Mesendoderm (in vitro differentiated cells): ENCODE data around the gene WDR75. TPM values are rescaled to one million over a fixed set of nuclear protein-coding genes. Genes with fewer than 3 reads are reported as not detected.

Source experiments
- DNase-seq: peaks from one replicate; pipeline ENCODE4 v3.0.0; 2013
- H2AK5ac ChIP-seq: 2 replicates; pipeline ENCODE4 v1.6.1; 2013; ENCODE audit warnings: low read length, inconsistent platforms
- H2BK120ac ChIP-seq: 2 replicates; pipeline ENCODE4 v1.6.1; 2013; ENCODE audit warnings: low read depth, mild to moderate bottlenecking, low read length, moderate library complexity, mixed read lengths
- H2BK15ac ChIP-seq: replicated peaks from 2 replicates; pipeline ENCODE4 v1.6.1; 2013; ENCODE audit warnings: low read depth, mild to moderate bottlenecking, moderate library complexity
- H2BK5ac ChIP-seq: 2 replicates; pipeline ENCODE4 v1.6.1; 2013; ENCODE audit warnings: low read length, inconsistent platforms
- H3K18ac ChIP-seq: 2 replicates; pipeline ENCODE4 v1.6.1; 2013; ENCODE audit warnings: mild to moderate bottlenecking, low read length, mixed read lengths
- H3K23ac ChIP-seq: one replicate; pipeline ENCODE4 v1.6.1; 2013; ENCODE audit warnings: low read length
- H3K27ac ChIP-seq: 2 replicates; pipeline ENCODE4 v1.5.1; 2013; ENCODE audit warnings: low read depth, mild to moderate bottlenecking, inconsistent platforms, low read length, moderate library complexity
- H3K27me3 ChIP-seq: 2 replicates; pipeline ENCODE4 v1.6.1; 2013; ENCODE audit warnings: low read length, control low read depth, mild to moderate bottlenecking, inconsistent platforms; ENCODE audit not compliant: insufficient read depth, poor library complexity
- H3K36me3 ChIP-seq: 2 replicates; pipeline ENCODE4 v1.6.1; 2013; ENCODE audit warnings: low read length, inconsistent platforms; ENCODE audit not compliant: control insufficient read depth, insufficient read depth
- H3K4ac ChIP-seq: one replicate; pipeline ENCODE4 v1.6.1; 2013; ENCODE audit warnings: low read depth, mild to moderate bottlenecking, low read length, moderate library complexity
- H3K4me1 ChIP-seq: 2 replicates; pipeline ENCODE4 v1.6.1; 2013; ENCODE audit warnings: low read depth, low read length, inconsistent platforms; ENCODE audit not compliant: control insufficient read depth
- H3K4me2 ChIP-seq: 2 replicates; pipeline ENCODE4 v1.6.1; 2013; ENCODE audit warnings: low read length
- H3K4me3 ChIP-seq: 2 replicates; pipeline ENCODE4 v1.5.1; 2013; ENCODE audit warnings: mild to moderate bottlenecking, low read length
- H3K56ac ChIP-seq: one replicate; pipeline ENCODE4 v1.6.1; 2013; ENCODE audit warnings: low read length
- H3K79me1 ChIP-seq: 2 replicates; pipeline ENCODE4 v1.6.1; 2013; ENCODE audit warnings: low read length, inconsistent platforms
- H3K79me2 ChIP-seq: 2 replicates; pipeline ENCODE4 v1.6.1; 2013; ENCODE audit warnings: mild to moderate bottlenecking, low read length; ENCODE audit not compliant: control insufficient read depth, insufficient read depth
- H3K9ac ChIP-seq: 2 replicates; pipeline ENCODE4 v1.6.1; 2013; ENCODE audit warnings: low read length, inconsistent platforms
- H4K5ac ChIP-seq: one replicate; pipeline ENCODE4 v1.6.1; 2013; ENCODE audit warnings: low read length
- H4K8ac ChIP-seq: one replicate; pipeline ENCODE4 v1.6.1; 2013; ENCODE audit warnings: low read depth, mild to moderate bottlenecking, control low read depth, low read length, moderate library complexity
- WGBS: extraction: QIAGEN DNeasy Blood & Tissue Kit; methylation state at CpG from one replicate; pipeline ENCODE4 v1.1.7; 2013; ENCODE audit warnings: low lambda C conversion rate, missing lambda C conversion rate; ENCODE audit not compliant: insufficient coverage; ENCODE audit errors: extremely low coverage; 5-methylcytosine and 5-hydroxymethylcytosine counted together
- polyA plus RNA-seq, 2 experiments: library from polyadenylated mRNA; stranded (reverse); fragments of 200-250 nt; gene quantifications; one replicate each; pipeline ENCODE4 v1.2.3, GENCODE V29; 2013

Gene WDR75
- polyA plus RNA-seq (2013, experiment 1 of 2): 87.9 TPM
- 85.0 TPM for polyA plus RNA-seq (2013, experiment 2 of 2)

GRCh38 chr2:189440947-189441708 is at the start of gene WDR75:
TSS of gene WDR75 (plus strand) at chr2:189441474. CDS start at chr2:189441493, 19 bp downstream.
- no peak within 1 kb of the TSS for H2AK5ac ChIP-seq
- H3K27ac ChIP-seq: peak within 1 kb of the TSS; percentile 23
- H3K18ac ChIP-seq: peak within 1 kb of the TSS; percentile 56
- H3K4me1 ChIP-seq: peaks cover 2% of the 10 kb centered on the region
- peak within 1 kb of the TSS; percentile 99 for H4K5ac ChIP-seq
- H3K79me1 ChIP-seq: peaks cover 11% of the 10 kb centered on the region
- H3K23ac ChIP-seq: peak within 1 kb of the TSS; percentile 67
- H2BK5ac ChIP-seq: no peak within 1 kb of the TSS
- DNase-seq: peak; percentile 97
- peak within 1 kb of the TSS; percentile 97 for H4K8ac ChIP-seq
- WGBS: no CpG with 5 or more reads among the region's 48 CpGs
- H2BK120ac ChIP-seq: no peak within 1 kb of the TSS
- H3K56ac ChIP-seq: peak within 1 kb of the TSS; percentile 93
- H3K36me3 ChIP-seq: no peaks in the 10 kb centered on the region
- peak within 1 kb of the TSS; percentile 43 for H3K4me2 ChIP-seq
- peak within 1 kb of the TSS; percentile 94 for H3K9ac ChIP-seq
- peak within 1 kb of the TSS; percentile 59 for H3K4ac ChIP-seq
- peak within 1 kb of the TSS; percentile 77 for H3K4me3 ChIP-seq
- no peak within 1 kb of the TSS for H2BK15ac ChIP-seq
- no peaks in the 10 kb centered on the region for H3K27me3 ChIP-seq
- H3K79me2 ChIP-seq: peaks cover 46% of the 10 kb centered on the region

- H3K79me1 ChIP-seq: no peaks in the 10 kb centered on the region
- H3K56ac ChIP-seq: no peak overlapping the region
- no peak overlapping the region for H4K8ac ChIP-seq
- no peaks in the 10 kb centered on the region for H3K79me2 ChIP-seq
- H3K4me3 ChIP-seq: no peak overlapping the region
- no peaks in the 10 kb centered on the region for H3K4me1 ChIP-seq
- no peak overlapping the region for H3K9ac ChIP-seq
- WGBS: no CpG with 5 or more reads among the region's 2 CpGs
- no peaks in the 10 kb centered on the region for H3K36me3 ChIP-seq
- H3K27ac ChIP-seq: no peak overlapping the region
- H3K27me3 ChIP-seq: no peaks in the 10 kb centered on the region
- no peak overlapping the region for H4K5ac ChIP-seq
- peak; percentile 50 for DNase-seq
- no peak overlapping the region for H3K18ac ChIP-seq
- H3K4me2 ChIP-seq: no peak overlapping the region
- no peak overlapping the region for H2BK120ac ChIP-seq
- no peak overlapping the region for H3K23ac ChIP-seq
- no peak overlapping the region for H2AK5ac ChIP-seq
- H2BK15ac ChIP-seq: no peak overlapping the region
- no peak overlapping the region for H2BK5ac ChIP-seq
- H3K4ac ChIP-seq: no peak overlapping the region
Measured at GRCh38 chr2:189393440-189394111, 47.7 kb upstream of the WDR75 start.

GRCh38 chr2:189394525-189394924 is 46.7 kb upstream of the WDR75 start:
- no peak overlapping the region for H3K4ac ChIP-seq
- no peak overlapping the region for H3K27ac ChIP-seq
- H3K27me3 ChIP-seq: no peaks in the 10 kb centered on the region
- no peak overlapping the region for H3K4me2 ChIP-seq
- no peak overlapping the region for H3K56ac ChIP-seq
- H4K5ac ChIP-seq: no peak overlapping the region
- H3K79me2 ChIP-seq: no peaks in the 10 kb centered on the region
- no peaks in the 10 kb centered on the region for H3K79me1 ChIP-seq
- H2BK15ac ChIP-seq: no peak overlapping the region
- H2BK120ac ChIP-seq: no peak overlapping the region
- no peaks in the 10 kb centered on the region for H3K4me1 ChIP-seq
- no peak overlapping the region for H3K18ac ChIP-seq
- no peak overlapping the region for H3K23ac ChIP-seq
- no peak overlapping the region for H4K8ac ChIP-seq
- no peak overlapping the region for H3K4me3 ChIP-seq
- no peaks in the 10 kb centered on the region for H3K36me3 ChIP-seq
- DNase-seq: no peak
- no peak overlapping the region for H2AK5ac ChIP-seq
- H3K9ac ChIP-seq: no peak overlapping the region
- no peak overlapping the region for H2BK5ac ChIP-seq

GRCh38 chr2:189402932-189403331 is 38.3 kb upstream of the WDR75 start:
- Histone ChIP-seq H3K27ac (no peak overlapping the region), H3K23ac (no peak overlapping the region), H3K9ac (no peak overlapping the region), H4K8ac (no peak overlapping the region), H2BK120ac (no peak overlapping the region), H2BK5ac (no peak overlapping the region), H3K4me1 (no peaks in the 10 kb centered on the region), H3K79me2 (no peaks in the 10 kb centered on the region), H3K18ac (no peak overlapping the region), H3K56ac (no peak overlapping the region), H3K4me2 (no peak overlapping the region), H3K4ac (no peak overlapping the region), H4K5ac (no peak overlapping the region), H3K27me3 (no peaks in the 10 kb centered on the region), H3K79me1 (no peaks in the 10 kb centered on the region), H3K4me3 (no peak overlapping the region), H3K36me3 (no peaks in the 10 kb centered on the region), H2AK5ac (no peak overlapping the region), H2BK15ac (no peak overlapping the region)
- WGBS: no CpG with 5 or more reads among the region's 5 CpGs
- peak; percentile 83 for DNase-seq

GRCh38 chr2:189406586-189407233 is 34.6 kb upstream of the WDR75 start:
- H3K4me3 ChIP-seq: no peak overlapping the region
- no peaks in the 10 kb centered on the region for H3K79me1 ChIP-seq
- H3K79me2 ChIP-seq: no peaks in the 10 kb centered on the region
- no peak for DNase-seq
- no peak overlapping the region for H2BK5ac ChIP-seq
- H3K56ac ChIP-seq: no peak overlapping the region
- H4K5ac ChIP-seq: no peak overlapping the region
- H3K23ac ChIP-seq: no peak overlapping the region
- H3K27ac ChIP-seq: no peak overlapping the region
- H3K4me2 ChIP-seq: no peak overlapping the region
- H3K4me1 ChIP-seq: no peaks in the 10 kb centered on the region
- WGBS: no CpG with 5 or more reads among the region's 1 CpG
- H2BK120ac ChIP-seq: no peak overlapping the region
- no peak overlapping the region for H4K8ac ChIP-seq
- no peak overlapping the region for H3K4ac ChIP-seq
- no peak overlapping the region for H3K18ac ChIP-seq
- H2AK5ac ChIP-seq: no peak overlapping the region
- no peak overlapping the region for H3K9ac ChIP-seq
- no peaks in the 10 kb centered on the region for H3K27me3 ChIP-seq
- H3K36me3 ChIP-seq: no peaks in the 10 kb centered on the region
- peak overlapping the region; percentile 36 for H2BK15ac ChIP-seq
